Calu3 (cell line): ENCODE measurements around the gene PDGFB. TPM values are rescaled to one million over a fixed set of nuclear protein-coding genes. Genes with fewer than 3 reads are reported as not detected.

Source experiments
- BruUV-seq: library from RNA; stranded (reverse); fragments of 400-500 nt; replicated peaks from 2 replicates; lab custom pipeline; 2021; lab: Mats Ljungman, UMichigan
- CTCF ChIA-PET: fragments of 300-600 bp; sonication (Branson Sonifier 250); formaldehyde crosslinking; loops from one replicate; lab custom pipeline; 2022; ENCODE audit warnings: antibody characterized with exemption; lab: Charles Lee
- DNase-seq: peaks from one replicate; pipeline ENCODE4 v3.0.0; 2022
- H3K27ac Mint-ChIP-seq: one replicate; pipeline ENCODE4 v1.8.0; 2022; ENCODE audit warnings: mixed read lengths; ENCODE audit not compliant: unreplicated experiment
- H3K27me3 Mint-ChIP-seq: one replicate; pipeline ENCODE4 v1.8.0; 2022; ENCODE audit warnings: mixed read lengths; ENCODE audit not compliant: unreplicated experiment
- H3K36me3 Mint-ChIP-seq: one replicate; pipeline ENCODE4 v1.8.0; 2022; ENCODE audit warnings: mild to moderate bottlenecking, moderate library complexity, mixed read lengths; ENCODE audit not compliant: insufficient read depth, unreplicated experiment
- H3K4me1 Mint-ChIP-seq: one replicate; pipeline ENCODE4 v1.8.0; 2022; ENCODE audit warnings: mild to moderate bottlenecking, low read depth, mixed read lengths; ENCODE audit not compliant: unreplicated experiment
- H3K4me3 Mint-ChIP-seq: one replicate; pipeline ENCODE4 v1.8.0; 2022; ENCODE audit warnings: mild to moderate bottlenecking, low read depth, moderate library complexity, mixed read lengths; ENCODE audit not compliant: unreplicated experiment
- H3K9me3 Mint-ChIP-seq: one replicate; pipeline ENCODE4 v1.8.0; 2022; ENCODE audit warnings: low read depth, mixed read lengths; ENCODE audit not compliant: unreplicated experiment
- CTCF ChIP-seq: fragments of 200-600 bp; IDR thresholded peaks from one replicate; pipeline ENCODE4 v1.8.0; 2022; ENCODE audit warnings: antibody characterized with exemption; ENCODE audit not compliant: unreplicated experiment
- intact Hi-C: fragments of 100-400 bp; cut with micrococcal nuclease; formaldehyde crosslinking; loops from one replicate; pipeline ENCODE4 v1.10.0; 2022; ENCODE audit not compliant: unreplicated experiment
- total RNA-seq: library from RNA; stranded (reverse); gene quantifications from 2 replicates; pipeline ENCODE4 v1.2.3, GENCODE V29; 2022

Gene PDGFB
- total RNA-seq, 1 experiment from 2014 or later: 25.9 TPM

- intact Hi-C loops: no loop called here
- TF ChIP-seq CTCF: no peak
- H3K4me3 Mint-ChIP-seq: peak overlapping the region; percentile 41
- BruUV-seq: no TSS peak
- peaks cover 38% of the 10 kb centered on the region for H3K4me1 Mint-ChIP-seq
- peak overlapping the region; percentile 59 for H3K27ac Mint-ChIP-seq
- no peaks in the 10 kb centered on the region for H3K27me3 Mint-ChIP-seq
- no peak for DNase-seq
- H3K36me3 Mint-ChIP-seq: peaks cover 16% of the 10 kb centered on the region
- H3K9me3 Mint-ChIP-seq: no peaks in the 10 kb centered on the region
- CTCF ChIA-PET: interaction anchor here (0.7 to 1.7 kb wide), 10 partner anchors 16 to 82 kb away, joined by 3 to 17 read pairs (median 4); no protein-coding TSS in a partner anchor
Observed at GRCh38 chr22:39252461-39253434, 8.0 kb upstream of the PDGFB start.

- DNase-seq: peak; percentile 62
- H3K4me3 Mint-ChIP-seq: no peak overlapping the region
- no peak for TF ChIP-seq CTCF
- H3K9me3 Mint-ChIP-seq: no peaks in the 10 kb centered on the region
- intact Hi-C loops: no loop called here
- no peaks in the 10 kb centered on the region for H3K27me3 Mint-ChIP-seq
- peaks cover 36% of the 10 kb centered on the region for H3K4me1 Mint-ChIP-seq
- H3K27ac Mint-ChIP-seq: peak overlapping the region; percentile 59
- BruUV-seq: no TSS peak
- H3K36me3 Mint-ChIP-seq: peaks cover 16% of the 10 kb centered on the region
- CTCF ChIA-PET: interaction anchor here (1.3 kb wide), 1 partner anchor 32 kb away, joined by 6 read pairs; no protein-coding TSS in a partner anchor
Observed at GRCh38 chr22:39251762-39252460, 7.1 kb upstream of the PDGFB start.

GRCh38 chr22:39250838-39251237, 6.1 kb upstream of the PDGFB start:
- intact Hi-C loops: no loop called here
- no peak for DNase-seq
- Mint-ChIP-seq H3K9me3 (no peaks in the 10 kb centered on the region), H3K4me3 (no peak overlapping the region), H3K4me1 (peaks cover 47% of the 10 kb centered on the region), H3K27ac (no peak overlapping the region), H3K36me3 (peaks cover 18% of the 10 kb centered on the region), H3K27me3 (no peaks in the 10 kb centered on the region)
- no TSS peak for BruUV-seq
- TF ChIP-seq CTCF: no peak
- CTCF ChIA-PET: interaction anchor here (0.5 kb wide), 1 partner anchor 56 kb away, joined by 3 read pairs; no protein-coding TSS in a partner anchor

GRCh38 chr22:39250131-39250530, 5.3 kb upstream of the PDGFB start:
- BruUV-seq: no TSS peak
- no peak for TF ChIP-seq CTCF
- no peak overlapping the region for H3K27ac Mint-ChIP-seq
- H3K9me3 Mint-ChIP-seq: no peaks in the 10 kb centered on the region
- intact Hi-C loops: no loop called here
- CTCF ChIA-PET: interaction anchor here (0.5 to 1.0 kb wide), 2 partner anchors 44 to 57 kb away, joined by 3 read pairs; no protein-coding TSS in a partner anchor
- DNase-seq: no peak
- no peaks in the 10 kb centered on the region for H3K27me3 Mint-ChIP-seq
- H3K4me1 Mint-ChIP-seq: peaks cover 45% of the 10 kb centered on the region
- no peak overlapping the region for H3K4me3 Mint-ChIP-seq
- peaks cover 25% of the 10 kb centered on the region for H3K36me3 Mint-ChIP-seq
